Measurements from ENCODE around the gene SH2D3A.
A peak's percentile ranks its signal among the peaks of the same experiment; 100 is the strongest.

SH2D3A gene

GRCh38 chr19:6730941-6731670 lies 36.1 kb downstream of the SH2D3A start (continued):
- TF ChIP-seq ZNF398 (tag by site-specific recombination; IDR thresholded peaks at IDR 0.05) = no peak

GRCh38 chr19:6730153-6730804 lies 37.0 kb downstream of the SH2D3A start:
- Histone ChIP-seq H3K4me1 (ENCODE audit: control insufficient read depth, insufficient read depth, low read length) (no peaks in the 10 kb centered on the region), H3K4me3 (ENCODE audit: low read depth, low read length) (no peak overlapping the region), H3K9me3 (ENCODE audit: control insufficient read depth, insufficient read depth, low read depth, low read length) (no peaks in the 10 kb centered on the region), H3K27ac (ENCODE audit: extremely low read depth, low read depth, low read length) (no peak overlapping the region), H3K36me3 (ENCODE audit: control insufficient read depth in 2 of 2, insufficient read depth in 1 of 2, low read length in 2 of 2) (peaks cover 0 to 23% of the 10 kb centered on the region in 2 experiments; a peak in 2 of 3 replicates)
- POLR2A ChIA-PET = no interaction called here
- TF ChIP-seq ZFHX2 (tag by site-specific recombination; conservative IDR thresholded peaks at IDR 0.05) = peak; percentile 71
- TF ChIP-seq AEBP2 (tag by site-specific recombination; IDR thresholded peaks at IDR 0.05; ENCODE audit: borderline replicate concordance) = no peak
- peak; percentile 45 for TF ChIP-seq SP2 (tag by site-specific recombination; IDR thresholded peaks at IDR 0.05)
- peak; percentile 47; the same call in 1 of the 2 replicates for TF ChIP-seq KLF8 (tag by site-specific recombination; IDR thresholded peaks at IDR 0.05)
- no peak for TF ChIP-seq MYNN (tag by site-specific recombination; IDR thresholded peaks at IDR 0.05; ENCODE audit: borderline replicate concordance)
- TF ChIP-seq ZNF518A (tag by site-specific recombination; conservative IDR thresholded peaks at IDR 0.05; ENCODE audit: low read depth) = no peak
- TF ChIP-seq EGR2 (tag by site-specific recombination; IDR thresholded peaks at IDR 0.05; ENCODE audit: low read depth) = peak; percentile 83
- TF ChIP-seq KLF1 (tag by site-specific recombination; IDR thresholded peaks at IDR 0.05) = peak; percentile 86
- no peak for TF ChIP-seq ZNF677 (tag by site-specific recombination; IDR thresholded peaks at IDR 0.05)
- CTCF ChIA-PET = interaction anchor here (0.6 to 1.5 kb wide), 3 partner anchors 133 to 241 kb away, joined by 3 to 4 read pairs (median 3); no protein-coding TSS in a partner anchor

- H3K4me1 ChIP-seq (ENCODE audit: control insufficient read depth, insufficient read depth, low read length) = no peaks in the 10 kb centered on the region
- no peak overlapping the region for H3K4me3 ChIP-seq (ENCODE audit: low read depth, low read length)
- no peak overlapping the region for H3K27ac ChIP-seq (ENCODE audit: extremely low read depth, low read depth, low read length)
- peaks cover 0 to 23% of the 10 kb centered on the region in 2 experiments; a peak in 2 of 3 replicates for H3K36me3 ChIP-seq (ENCODE audit: control insufficient read depth in 2 of 2, insufficient read depth in 1 of 2, low read length in 2 of 2)
- TF ChIP-seq KLF9 (tag by site-specific recombination; IDR thresholded peaks at IDR 0.05; ENCODE audit: low read depth) (no peak), ZBTB6 (tag by site-specific recombination; IDR thresholded peaks at IDR 0.05) (no peak), ZNF223 (tag by site-specific recombination; IDR thresholded peaks at IDR 0.05) (no peak)
- H3K9me3 ChIP-seq (ENCODE audit: control insufficient read depth, insufficient read depth, low read depth, low read length) = no peaks in the 10 kb centered on the region
- POLR2A ChIA-PET = no interaction called here
- CTCF ChIA-PET = interaction anchor here (0.6 to 1.8 kb wide), 4 partner anchors 133 to 240 kb away, joined by 3 to 4 read pairs (median 4); no protein-coding TSS in a partner anchor
Observed at GRCh38 chr19:6729573-6730152, 37.6 kb downstream of the SH2D3A start.

All from HEK293 (cell line).